Coronary artery (tissue), 2 donors: ENCODE results near the gene IER3.

Experiments used
- DNase-seq: peaks from one replicate; pipeline ENCODE4 v3.0.0-alpha.2; 2017; ENCODE audit warnings: low spot score
- H3K27ac ChIP-seq, 2 donors: fragments of 200-600 bp; sonication (generic); one replicate each; pipeline ENCODE4 v1.5.1; 2016 to 2019
- H3K4me3 ChIP-seq: fragments of 200-600 bp; sonication (generic); 2 replicates; pipeline ENCODE4 v1.5.1; 2016; ENCODE audit warnings: mild to moderate bottlenecking, moderate library complexity
- TF ChIP-seq, protein P1 (sequence below): fragments of 200-600 bp; sonication (generic); IDR thresholded peaks from one replicate; pipeline ENCODE4 v1.5.1; 2019; ENCODE audit warnings: antibody characterized with exemption

IER3 gene

DNA sequence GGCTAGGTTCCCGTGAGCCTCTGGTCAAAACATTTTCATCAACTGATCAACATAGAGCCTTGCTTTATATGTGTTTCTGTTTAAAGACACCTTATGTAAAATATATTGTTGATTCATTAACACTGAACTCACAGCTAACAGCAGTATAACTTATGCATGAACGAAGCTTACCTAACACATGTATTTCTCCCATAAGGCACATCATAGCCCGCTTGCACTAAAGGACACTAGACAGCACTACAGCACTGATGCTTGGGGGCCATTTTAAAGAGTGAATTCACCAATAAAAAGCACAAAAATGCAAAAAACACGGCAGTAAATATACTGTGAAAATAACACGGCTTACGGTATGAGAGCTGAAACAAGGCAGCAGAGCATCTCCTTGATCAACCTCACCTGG lies 5.8 kb downstream of the IER3 start:
- no peak overlapping the region for H3K27ac ChIP-seq
- no peak for DNase-seq
- TF ChIP-seq, protein P1, sequence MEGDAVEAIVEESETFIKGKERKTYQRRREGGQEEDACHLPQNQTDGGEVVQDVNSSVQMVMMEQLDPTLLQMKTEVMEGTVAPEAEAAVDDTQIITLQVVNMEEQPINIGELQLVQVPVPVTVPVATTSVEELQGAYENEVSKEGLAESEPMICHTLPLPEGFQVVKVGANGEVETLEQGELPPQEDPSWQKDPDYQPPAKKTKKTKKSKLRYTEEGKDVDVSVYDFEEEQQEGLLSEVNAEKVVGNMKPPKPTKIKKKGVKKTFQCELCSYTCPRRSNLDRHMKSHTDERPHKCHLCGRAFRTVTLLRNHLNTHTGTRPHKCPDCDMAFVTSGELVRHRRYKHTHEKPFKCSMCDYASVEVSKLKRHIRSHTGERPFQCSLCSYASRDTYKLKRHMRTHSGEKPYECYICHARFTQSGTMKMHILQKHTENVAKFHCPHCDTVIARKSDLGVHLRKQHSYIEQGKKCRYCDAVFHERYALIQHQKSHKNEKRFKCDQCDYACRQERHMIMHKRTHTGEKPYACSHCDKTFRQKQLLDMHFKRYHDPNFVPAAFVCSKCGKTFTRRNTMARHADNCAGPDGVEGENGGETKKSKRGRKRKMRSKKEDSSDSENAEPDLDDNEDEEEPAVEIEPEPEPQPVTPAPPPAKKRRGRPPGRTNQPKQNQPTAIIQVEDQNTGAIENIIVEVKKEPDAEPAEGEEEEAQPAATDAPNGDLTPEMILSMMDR = no peak

GRCh38 chr6:30735668-30736314 lies 8.6 kb downstream of the IER3 start:
- H3K4me3 ChIP-seq = no peak overlapping the region
- no peak overlapping the region for H3K27ac ChIP-seq
- DNase-seq = no peak
- TF ChIP-seq, protein P1 = no peak

More for the DNA sequence above, 5.8 kb downstream of the IER3 start:
- no peak overlapping the region for H3K4me3 ChIP-seq

DNA sequence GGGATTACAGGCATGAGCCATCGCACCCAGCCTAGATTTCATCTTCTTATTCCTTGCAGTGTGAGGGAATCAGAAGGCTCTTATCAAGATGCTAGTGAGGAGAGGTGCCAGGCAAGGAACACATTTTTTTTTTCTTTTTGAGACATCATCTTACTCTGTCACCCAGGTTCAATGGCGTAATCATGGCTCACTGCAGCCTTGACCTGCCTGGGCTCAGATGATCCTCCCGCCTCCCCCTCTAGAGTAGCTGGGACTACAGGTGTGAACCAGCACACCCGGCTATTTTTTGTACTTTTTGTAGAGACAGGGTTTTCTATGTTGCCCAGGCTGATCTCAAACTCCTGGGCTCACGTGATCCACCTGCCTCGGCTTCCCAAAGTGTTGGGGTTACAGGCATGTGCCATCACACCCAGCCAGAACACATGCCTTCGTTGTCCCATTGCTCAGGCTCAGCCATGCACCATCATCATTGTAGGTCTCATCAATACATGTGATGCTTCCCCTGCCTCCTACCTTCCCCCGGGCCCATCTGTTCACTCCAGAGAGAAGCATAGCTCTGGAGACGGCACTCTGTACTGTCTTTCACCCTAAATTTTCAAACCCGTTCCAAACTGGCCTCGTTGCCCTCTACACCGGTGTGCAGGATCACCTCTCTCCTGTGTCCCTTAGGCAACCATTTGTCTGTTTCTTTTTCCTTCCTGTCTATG lies 12.0 kb downstream of the IER3 start:
- no peak for DNase-seq

DNA sequence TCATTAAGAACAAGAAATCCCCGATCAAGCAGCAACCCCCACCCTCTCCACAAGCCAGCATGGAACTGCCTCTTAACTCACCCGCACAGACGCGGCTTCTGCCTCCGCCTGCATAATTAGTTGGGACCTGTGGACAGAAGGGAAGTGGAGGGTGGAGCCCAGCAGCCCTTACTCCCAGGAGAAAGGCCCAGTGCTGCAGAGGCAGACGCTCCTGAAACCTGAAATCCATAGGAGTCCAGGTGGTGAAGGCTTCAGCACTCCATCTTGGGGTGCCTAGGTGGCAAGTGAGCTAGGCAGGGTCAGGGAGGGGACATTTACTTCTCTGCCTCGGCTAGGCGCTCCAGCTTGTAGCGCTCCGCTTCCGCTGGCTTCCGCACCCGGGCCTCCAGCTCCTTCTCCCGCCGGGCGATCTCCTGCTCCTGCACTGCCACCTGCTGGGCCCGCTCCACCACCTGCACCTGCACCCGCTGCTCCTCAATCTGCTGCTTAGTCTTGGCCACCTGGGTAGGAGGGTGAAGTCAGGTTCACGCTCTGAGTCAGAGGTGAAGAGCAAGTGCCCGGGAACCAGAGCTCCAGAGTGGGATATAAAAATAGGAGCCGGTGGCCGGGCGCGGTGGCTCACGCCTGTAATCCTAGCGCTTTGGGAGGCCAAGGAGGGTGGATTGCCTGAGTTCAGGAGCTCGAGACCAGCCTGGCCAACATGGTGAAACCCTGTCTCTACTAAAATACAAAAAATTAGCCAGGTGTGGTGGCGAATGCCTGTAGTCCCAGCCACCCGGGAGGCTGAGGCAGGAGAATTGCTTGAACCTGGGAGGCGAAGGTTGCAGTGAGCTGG lies 13.5 kb downstream of the IER3 start:
- Histone ChIP-seq H3K27ac (peak overlapping the region in 1 of 2 donors; percentile 64), H3K4me3 (no peak overlapping the region)
- TF ChIP-seq, protein P1 = peak; percentile 39
- no peak for DNase-seq

More for the DNA sequence above, 12.0 kb downstream of the IER3 start:
- TF ChIP-seq, protein P1 = no peak
- H3K4me3 ChIP-seq = no peak overlapping the region
- H3K27ac ChIP-seq = no peak overlapping the region

- TF ChIP-seq, protein P1 = no peak
- no peak for DNase-seq
- Histone ChIP-seq H3K4me3 (no peak overlapping the region), H3K27ac (peak overlapping the region in 1 of 2 donors; percentile 25)
These were observed 16.3 kb downstream of the IER3 start for GRCh38 chr6:30727920-30728553.

DNA sequence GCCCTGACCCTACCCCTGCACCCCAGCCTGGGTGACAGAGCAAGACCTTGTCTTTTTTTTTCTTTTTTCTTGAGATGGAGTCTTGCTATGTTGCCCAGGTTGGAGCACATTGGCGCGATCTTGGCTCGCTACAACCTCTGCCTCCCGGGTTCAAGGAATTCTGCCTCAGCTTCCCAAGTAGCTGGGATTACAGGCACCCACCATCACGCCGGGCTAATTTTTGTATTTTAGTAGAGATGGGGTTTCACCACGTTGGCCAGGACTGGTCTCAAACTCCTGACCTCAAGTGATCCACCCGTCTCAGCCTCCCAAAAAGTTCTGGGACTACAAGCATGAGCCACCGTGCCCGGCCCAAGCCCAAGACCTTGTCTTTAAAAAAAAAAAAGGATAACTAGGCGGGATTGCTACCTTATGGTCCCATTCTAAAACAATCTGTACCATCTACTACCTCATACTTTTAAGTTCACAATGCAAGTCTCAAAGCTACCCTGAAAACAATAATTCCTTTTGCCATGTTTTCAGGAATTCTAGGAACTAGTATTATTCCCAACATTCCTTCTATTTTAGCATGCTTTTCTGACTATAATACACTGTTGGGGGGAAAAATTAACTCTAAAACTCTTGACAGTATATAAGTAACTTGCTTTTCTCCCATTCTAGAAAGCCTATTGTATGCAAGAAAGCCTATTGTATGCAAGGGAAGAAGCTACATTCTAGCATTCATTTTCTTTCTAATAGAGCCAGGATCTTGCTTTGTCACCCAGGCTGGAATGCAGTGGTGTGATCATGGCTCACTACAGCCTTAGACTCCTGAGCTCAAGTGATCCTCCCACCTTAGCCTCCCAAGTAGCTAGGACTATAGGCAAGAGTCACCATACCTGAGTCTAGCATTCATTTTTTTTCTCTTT lies 17.6 kb downstream of the IER3 start:
- H3K27ac ChIP-seq = peak overlapping the region; percentile 1 to 66
- H3K4me3 ChIP-seq = no peak overlapping the region
- no peak for DNase-seq
- TF ChIP-seq, protein P1 = no peak
